NCI-H1105 (cell line): ENCODE data around the gene CAPZA3.
"Not testable (repeated sequence)": the region's sequence is repeated elsewhere in the genome, so short reads cannot be mapped to it uniquely, and the experiment has no call there.

Experiments
- DNase-seq: peaks from one replicate; lab custom pipeline; 2025; lab: John Stamatoyannopoulos, UW

CAPZA3 gene

DNA sequence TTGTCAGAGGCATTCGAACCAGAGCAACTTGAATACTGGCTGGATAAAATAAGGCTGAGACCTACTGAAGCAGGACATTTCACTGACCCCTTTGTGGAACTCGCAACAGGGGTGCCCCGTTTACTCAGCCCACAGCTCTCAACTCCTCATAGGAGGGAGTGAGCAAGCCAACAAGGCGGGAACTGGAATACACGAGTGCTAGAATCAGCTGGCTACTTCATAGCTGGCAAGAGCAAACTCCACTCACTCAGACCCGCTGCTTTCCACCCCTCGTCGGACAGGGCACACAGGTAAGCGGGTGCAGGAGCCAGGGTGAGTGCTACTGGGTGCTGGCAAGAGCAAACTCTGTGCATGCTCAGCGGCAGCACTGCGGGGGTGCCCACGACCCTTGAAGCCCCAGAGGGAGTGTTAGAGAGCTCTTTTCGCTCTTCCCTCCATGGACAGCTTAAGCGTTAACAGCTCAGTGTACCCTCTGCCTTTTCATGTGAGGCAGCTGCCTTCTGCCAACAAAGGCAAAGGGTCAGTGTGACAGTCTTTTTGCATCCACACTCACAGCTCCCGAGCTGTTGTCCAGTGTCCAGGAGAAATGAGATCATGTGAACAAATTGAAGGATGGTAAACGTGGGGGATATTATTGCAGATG lies 15.7 kb downstream of the CAPZA3 start:
- no peak for DNase-seq

DNA sequence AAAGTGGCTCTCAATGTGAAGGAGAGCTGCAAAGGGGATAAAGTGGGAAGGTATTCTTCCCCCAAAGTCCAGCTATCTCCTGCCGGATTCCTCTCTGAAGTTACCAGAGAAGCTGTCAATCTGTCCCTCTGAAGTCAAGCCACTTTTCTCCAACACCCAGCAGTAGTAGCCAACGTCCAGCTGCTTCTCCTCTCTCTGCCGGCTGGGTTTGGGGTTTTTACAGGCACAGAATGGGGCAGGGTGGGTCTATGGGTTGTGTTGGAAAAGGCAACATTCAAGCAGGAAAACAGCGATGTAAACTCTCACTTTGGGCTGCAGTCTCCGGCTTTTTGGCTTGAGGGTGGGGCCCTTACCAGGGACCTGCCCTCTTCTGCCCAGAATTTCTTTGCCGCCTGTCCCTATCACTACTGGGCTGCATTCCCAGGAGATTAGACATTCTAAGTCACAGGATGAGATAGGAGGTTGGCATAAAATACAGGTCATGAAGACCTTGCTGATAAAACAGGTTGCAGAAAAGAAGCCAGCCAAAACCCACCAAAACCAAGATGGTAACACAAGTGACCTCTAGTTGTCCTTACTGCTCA lies 16.3 kb downstream of the CAPZA3 start:
- DNase-seq = no peak

DNA sequence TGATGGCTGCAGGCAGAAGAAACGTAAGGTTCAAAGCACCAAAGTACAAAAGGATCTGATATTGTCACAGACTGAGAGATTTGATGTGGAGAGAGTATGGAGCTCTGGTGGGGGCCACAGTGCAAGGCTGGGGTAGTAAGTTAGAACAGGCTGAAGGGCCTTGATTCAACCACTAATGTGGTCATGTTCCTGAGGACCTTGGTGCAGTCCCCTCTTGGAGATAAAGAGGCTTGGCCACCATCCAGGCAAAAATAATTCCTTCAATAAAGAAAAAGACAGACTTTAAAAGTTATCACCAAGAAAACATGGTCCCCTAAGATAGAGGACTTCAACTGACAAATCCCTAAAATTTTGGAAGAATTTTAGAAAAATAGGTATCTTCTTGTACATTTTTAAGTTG lies 17.4 kb downstream of the CAPZA3 start:
- DNase-seq = no peak

DNA sequence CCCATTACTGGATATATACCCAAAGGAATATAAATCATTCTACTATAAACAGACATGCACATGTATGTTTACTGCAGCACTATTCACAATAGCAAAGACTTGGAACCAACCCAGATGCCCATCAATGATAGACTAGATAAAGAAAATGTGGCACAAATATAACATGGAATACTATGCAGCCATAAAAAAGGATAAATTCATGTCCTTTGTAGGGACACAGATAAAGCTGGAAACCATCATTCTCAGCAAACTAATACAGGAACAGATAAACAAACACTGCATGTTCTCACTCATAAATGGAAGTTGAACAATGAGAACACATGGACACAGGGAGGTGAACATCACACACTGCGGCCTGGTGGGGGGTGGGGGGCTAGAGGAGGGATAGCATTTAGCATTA lies 28.6 kb downstream of the CAPZA3 start:
- DNase-seq = not testable (repeated sequence)

DNA sequence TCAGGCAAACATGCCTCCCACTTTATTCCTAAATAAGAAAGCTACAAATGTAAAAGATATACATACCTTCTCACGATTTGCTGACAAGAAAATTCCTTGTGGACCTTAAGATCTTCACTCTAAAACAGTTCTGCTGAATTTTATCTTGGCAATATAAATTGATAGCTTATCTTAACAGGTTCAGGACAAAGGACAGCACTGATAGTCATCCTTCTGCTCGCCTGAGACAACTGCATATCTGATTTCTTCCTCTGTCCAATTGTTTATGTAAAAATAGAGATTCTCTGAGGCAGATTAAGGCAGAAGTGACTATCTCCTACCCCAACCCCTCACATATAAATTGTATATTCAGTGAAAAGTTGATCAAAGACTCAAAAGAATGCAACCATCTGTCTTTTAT lies 44.9 kb downstream of the CAPZA3 start:
- DNase-seq = no peak

DNA sequence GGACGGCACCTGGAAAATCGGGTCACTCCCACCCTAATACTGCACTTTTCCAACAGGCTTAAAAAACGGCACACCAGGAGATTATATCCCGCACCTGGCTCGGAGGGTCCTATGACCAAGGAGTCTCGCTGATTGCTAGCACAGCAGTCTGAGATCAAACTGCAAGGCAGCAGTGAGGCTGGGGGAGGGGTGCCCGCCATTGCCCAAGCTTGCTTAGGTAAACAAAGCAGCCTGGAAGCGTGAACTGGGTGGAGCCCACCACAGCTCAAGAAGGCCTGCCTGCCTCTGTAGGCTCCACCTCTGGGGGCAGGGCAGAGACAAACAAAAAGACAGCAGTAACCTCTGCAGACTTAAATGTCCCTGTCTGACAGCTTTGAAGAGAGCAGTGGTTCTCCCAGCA lies 47.5 kb downstream of the CAPZA3 start:
- DNase-seq = not testable (repeated sequence)
